ENCODE results near the gene CCL21. TPM values are rescaled to one million over a fixed set of nuclear protein-coding genes. Genes with fewer than 3 reads are reported as not detected.

The CCL21 gene
- total RNA-seq, 1 donor from 2014 or later: not detected

- TF ChIP-seq, protein P1, sequence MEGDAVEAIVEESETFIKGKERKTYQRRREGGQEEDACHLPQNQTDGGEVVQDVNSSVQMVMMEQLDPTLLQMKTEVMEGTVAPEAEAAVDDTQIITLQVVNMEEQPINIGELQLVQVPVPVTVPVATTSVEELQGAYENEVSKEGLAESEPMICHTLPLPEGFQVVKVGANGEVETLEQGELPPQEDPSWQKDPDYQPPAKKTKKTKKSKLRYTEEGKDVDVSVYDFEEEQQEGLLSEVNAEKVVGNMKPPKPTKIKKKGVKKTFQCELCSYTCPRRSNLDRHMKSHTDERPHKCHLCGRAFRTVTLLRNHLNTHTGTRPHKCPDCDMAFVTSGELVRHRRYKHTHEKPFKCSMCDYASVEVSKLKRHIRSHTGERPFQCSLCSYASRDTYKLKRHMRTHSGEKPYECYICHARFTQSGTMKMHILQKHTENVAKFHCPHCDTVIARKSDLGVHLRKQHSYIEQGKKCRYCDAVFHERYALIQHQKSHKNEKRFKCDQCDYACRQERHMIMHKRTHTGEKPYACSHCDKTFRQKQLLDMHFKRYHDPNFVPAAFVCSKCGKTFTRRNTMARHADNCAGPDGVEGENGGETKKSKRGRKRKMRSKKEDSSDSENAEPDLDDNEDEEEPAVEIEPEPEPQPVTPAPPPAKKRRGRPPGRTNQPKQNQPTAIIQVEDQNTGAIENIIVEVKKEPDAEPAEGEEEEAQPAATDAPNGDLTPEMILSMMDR (conservative IDR thresholded peaks at IDR 0.05): no peak
- Mint-ChIP-seq H3K27me3 (no peaks in the 10 kb centered on the region), H3K27ac (no peak overlapping the region), H3K4me3 (no peak overlapping the region), H3K36me3 (peaks cover 18% of the 10 kb centered on the region), H3K4me1 (ENCODE audit: unreplicated experiment) (peaks cover 6% of the 10 kb centered on the region), H3K9me3 (no peaks in the 10 kb centered on the region)
- DNase-seq (ENCODE audit: extremely low spot score, unreplicated experiment): no peak
Observed at GRCh38 chr9:34686732-34687131, 23.2 kb downstream of the CCL21 start.

GRCh38 chr9:34686231-34686630, 23.7 kb downstream of the CCL21 start:
- H3K27me3 Mint-ChIP-seq: no peaks in the 10 kb centered on the region
- peaks cover 6% of the 10 kb centered on the region for H3K4me1 Mint-ChIP-seq (ENCODE audit: unreplicated experiment)
- H3K9me3 Mint-ChIP-seq: no peaks in the 10 kb centered on the region
- H3K27ac Mint-ChIP-seq: no peak overlapping the region
- peaks cover 18% of the 10 kb centered on the region for H3K36me3 Mint-ChIP-seq
- H3K4me3 Mint-ChIP-seq: no peak overlapping the region
- TF ChIP-seq, protein P1 (conservative IDR thresholded peaks at IDR 0.05): no peak
- DNase-seq (ENCODE audit: extremely low spot score, unreplicated experiment): no peak

DNA sequence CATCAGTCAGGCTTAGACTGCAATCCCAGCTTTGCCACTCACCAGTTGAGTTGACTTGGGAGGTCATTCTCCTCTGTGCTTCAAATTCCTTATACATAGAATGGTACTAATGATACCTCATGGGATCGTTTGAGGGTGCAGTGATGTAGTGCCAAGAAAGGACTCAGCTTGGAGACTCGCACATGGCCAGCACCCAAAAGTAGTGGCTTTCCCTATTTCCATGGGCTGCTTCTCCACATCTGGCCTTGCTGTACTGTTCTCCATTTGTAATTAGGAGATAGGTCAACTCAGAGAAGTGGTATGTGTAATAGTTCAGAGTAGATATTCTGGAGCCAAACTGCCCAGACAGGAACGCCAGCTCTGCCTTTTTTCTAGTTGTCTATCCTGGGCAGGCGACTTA, 24.3 kb downstream of the CCL21 start:
- Mint-ChIP-seq H3K9me3 (no peaks in the 10 kb centered on the region), H3K27me3 (no peaks in the 10 kb centered on the region), H3K27ac (no peak overlapping the region), H3K4me1 (ENCODE audit: unreplicated experiment) (peaks cover 6% of the 10 kb centered on the region), H3K4me3 (no peak overlapping the region), H3K36me3 (peaks cover 24% of the 10 kb centered on the region)
- DNase-seq (ENCODE audit: extremely low spot score, unreplicated experiment): no peak
- TF ChIP-seq, protein P1 (conservative IDR thresholded peaks at IDR 0.05): no peak

DNA sequence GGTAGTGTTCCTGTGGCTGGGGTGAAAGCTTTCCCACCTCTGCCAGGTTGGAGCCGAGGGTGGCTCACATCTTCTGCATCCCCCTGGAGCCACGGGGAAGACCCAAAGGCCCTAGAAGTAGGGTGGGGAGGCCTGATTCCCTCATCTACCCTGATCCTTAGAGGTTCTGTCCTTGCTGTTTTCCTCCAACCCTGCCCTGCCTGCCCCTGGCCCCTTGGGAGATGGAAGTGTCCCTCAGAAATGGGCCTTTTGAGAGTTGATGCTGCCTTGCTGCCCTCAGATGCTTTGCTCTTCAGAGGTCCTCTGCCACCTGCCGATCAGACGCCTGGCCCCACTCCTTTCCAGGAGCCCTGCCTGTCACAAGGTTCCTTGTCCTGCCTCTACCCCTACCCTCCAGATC, 25.1 kb downstream of the CCL21 start:
- H3K4me1 Mint-ChIP-seq (ENCODE audit: unreplicated experiment): peaks cover 6% of the 10 kb centered on the region
- no peaks in the 10 kb centered on the region for H3K9me3 Mint-ChIP-seq
- no peak for DNase-seq (ENCODE audit: extremely low spot score, unreplicated experiment)
- TF ChIP-seq, protein P1 (conservative IDR thresholded peaks at IDR 0.05): no peak
- H3K36me3 Mint-ChIP-seq: peaks cover 24% of the 10 kb centered on the region
- H3K27ac Mint-ChIP-seq: no peak overlapping the region
- H3K27me3 Mint-ChIP-seq: no peaks in the 10 kb centered on the region
- H3K4me3 Mint-ChIP-seq: no peak overlapping the region

- Mint-ChIP-seq H3K9me3 (no peaks in the 10 kb centered on the region), H3K4me1 (ENCODE audit: unreplicated experiment) (peaks cover 6% of the 10 kb centered on the region), H3K27me3 (no peaks in the 10 kb centered on the region), H3K36me3 (peaks cover 24% of the 10 kb centered on the region), H3K27ac (no peak overlapping the region), H3K4me3 (no peak overlapping the region)
- TF ChIP-seq, protein P1 (conservative IDR thresholded peaks at IDR 0.05): no peak
- DNase-seq (ENCODE audit: extremely low spot score, unreplicated experiment): no peak
Observed at GRCh38 chr9:34684145-34684544, 25.8 kb downstream of the CCL21 start.

GRCh38 chr9:34675869-34676268, 34.1 kb downstream of the CCL21 start:
- TF ChIP-seq, protein P1 (conservative IDR thresholded peaks at IDR 0.05): no peak
- H3K9me3 Mint-ChIP-seq: no peaks in the 10 kb centered on the region

More at GRCh38 chr9:34675869-34676268, 34.1 kb downstream of the CCL21 start:
- no peak overlapping the region for H3K27ac Mint-ChIP-seq
- no peaks in the 10 kb centered on the region for H3K4me1 Mint-ChIP-seq (ENCODE audit: unreplicated experiment)
- H3K27me3 Mint-ChIP-seq: no peaks in the 10 kb centered on the region
- DNase-seq (ENCODE audit: extremely low spot score, unreplicated experiment): no peak
- no peak overlapping the region for H3K4me3 Mint-ChIP-seq
- peaks cover 7% of the 10 kb centered on the region for H3K36me3 Mint-ChIP-seq
